NCI-H69 (cell line): ENCODE data around the gene PEMT.
A peak's percentile ranks its signal among the peaks of the same experiment; 100 is the strongest.

Source experiments
- DNase-seq: peaks from one replicate; lab custom pipeline; 2025; lab: John Stamatoyannopoulos, UW

The PEMT gene

GRCh38 chr17:17553217-17554195, 38.0 kb downstream of the PEMT start:
- no peak for DNase-seq

- no peak for DNase-seq
Observed at GRCh38 chr17:17552351-17553216, 38.9 kb downstream of the PEMT start.

GRCh38 chr17:17551361-17551760, 40.1 kb downstream of the PEMT start:
- no peak for DNase-seq

GRCh38 chr17:17549732-17550366, 41.7 kb downstream of the PEMT start:
- no peak for DNase-seq

GRCh38 chr17:17548044-17548443, 43.5 kb downstream of the PEMT start:
- DNase-seq: no peak

GRCh38 chr17:17547210-17547764, 44.2 kb downstream of the PEMT start:
- DNase-seq: peak; percentile 16

- DNase-seq: peak; percentile 21
Observed at GRCh38 chr17:17546399-17547185, 44.9 kb downstream of the PEMT start.

GRCh38 chr17:17545984-17546383, 45.5 kb downstream of the PEMT start:
- DNase-seq: no peak

GRCh38 chr17:17545031-17545820, 46.3 kb downstream of the PEMT start:
- no peak for DNase-seq

- DNase-seq: no peak
Observed at GRCh38 chr17:17542906-17543635, 48.4 kb downstream of the PEMT start.

GRCh38 chr17:17541640-17542001, 49.9 kb downstream of the PEMT start:
- DNase-seq: no peak

- DNase-seq: no peak
Observed at GRCh38 chr17:17540935-17541639, 50.4 kb downstream of the PEMT start.

- DNase-seq: peak; percentile 53
Observed at GRCh38 chr17:17540278-17540906, 51.1 kb downstream of the PEMT start.

- DNase-seq: no peak
Observed at GRCh38 chr17:17539591-17539990, 51.9 kb downstream of the PEMT start.

GRCh38 chr17:17538417-17539391, 52.8 kb downstream of the PEMT start:
- peak; percentile 93 for DNase-seq

- peak; percentile 13 for DNase-seq
Observed at GRCh38 chr17:17537311-17538099, 54.0 kb downstream of the PEMT start.
